NT2/D1 (cell line): ENCODE results near the gene DQX1.

Source experiments
- DNase-seq: peaks from one replicate; pipeline ENCODE4 v3.0.0-alpha.2; 2011; ENCODE audit warnings: low read depth, low spot score
- H3K27me3 ChIP-seq: 2 replicates; pipeline ENCODE4 v1.6.0; 2011; ENCODE audit warnings: mild to moderate bottlenecking; ENCODE audit not compliant: insufficient read length, insufficient read depth
- H3K36me3 ChIP-seq: 2 replicates; pipeline ENCODE4 v1.6.1; 2011; ENCODE audit warnings: mild to moderate bottlenecking, low read length, mixed read lengths; ENCODE audit not compliant: insufficient read depth, insufficient read length
- H3K4me1 ChIP-seq: 2 replicates; pipeline ENCODE4 v1.5.1; 2011; ENCODE audit not compliant: insufficient read depth, insufficient read length
- H3K4me3 ChIP-seq: 2 replicates; pipeline ENCODE4 v1.5.1; 2011; ENCODE audit warnings: low read depth; ENCODE audit not compliant: insufficient read length
- H3K9ac ChIP-seq: 2 replicates; pipeline ENCODE4 v1.6.0; 2011; ENCODE audit warnings: low read depth; ENCODE audit not compliant: insufficient read length
- H3K9me3 ChIP-seq: 2 replicates; pipeline ENCODE4 v1.5.1; 2011; ENCODE audit warnings: mild to moderate bottlenecking, low read length; ENCODE audit not compliant: insufficient read depth
- SUZ12 ChIP-seq: IDR thresholded peaks from 2 replicates; pipeline ENCODE4 v1.6.1; 2011; ENCODE audit not compliant: insufficient read length, insufficient read depth; ENCODE audit errors: extremely low read depth
- YY1 ChIP-seq: IDR thresholded peaks from 2 replicates; pipeline ENCODE4 v1.6.1; 2011; ENCODE audit not compliant: insufficient read length, insufficient read depth
- ZNF274 ChIP-seq: IDR thresholded peaks from 2 replicates; pipeline ENCODE4 v1.6.1; 2011; ENCODE audit warnings: mild to moderate bottlenecking, low read depth, low read length

The DQX1 gene

GRCh38 chr2:74558284-74559230 is 32.5 kb upstream of the DQX1 start:
- no peak for DNase-seq
- peaks cover 20% of the 10 kb centered on the region for H3K27me3 ChIP-seq
- TF ChIP-seq YY1 = no peak
- no peak for TF ChIP-seq ZNF274
- TF ChIP-seq SUZ12 = no peak
- H3K4me3 ChIP-seq = no peak overlapping the region
- H3K9me3 ChIP-seq = no peaks in the 10 kb centered on the region
- H3K9ac ChIP-seq = no peak overlapping the region
- H3K36me3 ChIP-seq = peaks cover 12% of the 10 kb centered on the region
- peaks cover 9% of the 10 kb centered on the region for H3K4me1 ChIP-seq

- DNase-seq = no peak
- Histone ChIP-seq H3K4me3 (no peak overlapping the region), H3K4me1 (peaks cover 13% of the 10 kb centered on the region), H3K9me3 (no peaks in the 10 kb centered on the region), H3K9ac (no peak overlapping the region), H3K36me3 (peaks cover 12% of the 10 kb centered on the region), H3K27me3 (peaks cover 24% of the 10 kb centered on the region)
- TF ChIP-seq SUZ12 (no peak), ZNF274 (no peak), YY1 (no peak)
These were observed 30.9 kb upstream of the DQX1 start for GRCh38 chr2:74556831-74557370.

- H3K4me3 ChIP-seq = no peak overlapping the region
- DNase-seq = no peak
These were observed 30.1 kb upstream of the DQX1 start for GRCh38 chr2:74556159-74556558.

GRCh38 chr2:74555610-74556103 is 29.6 kb upstream of the DQX1 start:
- DNase-seq = no peak
- Histone ChIP-seq H3K36me3 (peaks cover 12% of the 10 kb centered on the region), H3K4me3 (peak overlapping the region; percentile 82), H3K4me1 (peaks cover 12% of the 10 kb centered on the region), H3K9ac (peak overlapping the region; percentile 76), H3K27me3 (peaks cover 31% of the 10 kb centered on the region), H3K9me3 (no peaks in the 10 kb centered on the region)
- TF ChIP-seq SUZ12 = no peak
- TF ChIP-seq ZNF274 = no peak
- no peak for TF ChIP-seq YY1

More at GRCh38 chr2:74556159-74556558, 30.1 kb upstream of the DQX1 start:
- peaks cover 12% of the 10 kb centered on the region for H3K36me3 ChIP-seq
- peaks cover 27% of the 10 kb centered on the region for H3K27me3 ChIP-seq
- H3K4me1 ChIP-seq = peaks cover 13% of the 10 kb centered on the region
- no peaks in the 10 kb centered on the region for H3K9me3 ChIP-seq
- H3K9ac ChIP-seq = no peak overlapping the region
- TF ChIP-seq YY1 = no peak
- TF ChIP-seq SUZ12 = no peak
- TF ChIP-seq ZNF274 = no peak

- Histone ChIP-seq H3K4me3 (peak overlapping the region; percentile 82), H3K36me3 (peaks cover 14% of the 10 kb centered on the region), H3K9me3 (no peaks in the 10 kb centered on the region), H3K4me1 (peaks cover 7% of the 10 kb centered on the region), H3K9ac (peak overlapping the region; percentile 76), H3K27me3 (peaks cover 38% of the 10 kb centered on the region)
- TF ChIP-seq SUZ12 (no peak), YY1 (no peak), ZNF274 (no peak)
- DNase-seq = no peak
These were observed 28.9 kb upstream of the DQX1 start for GRCh38 chr2:74554820-74555531.

GRCh38 chr2:74553892-74554819 is 28.1 kb upstream of the DQX1 start, which contains the start of the genes DOK1 and LOXL3:
DOK1 (plus strand) TSS chr2:74554720; CDS start chr2:74554755, 35 bp downstream.
LOXL3 (minus strand) TSS chr2:74553942; CDS start chr2:74552634, 1,308 bp downstream.
- no peak for TF ChIP-seq ZNF274
- no peak for TF ChIP-seq YY1
- TF ChIP-seq SUZ12 = no peak
- Histone ChIP-seq H3K36me3 (peaks cover 15% of the 10 kb centered on the region), H3K9me3 (no peaks in the 10 kb centered on the region), H3K4me1 (peaks cover 7% of the 10 kb centered on the region), H3K27me3 (peaks cover 46% of the 10 kb centered on the region), H3K9ac (peak within 1 kb of the TSS; percentile 76), H3K4me3 (peak within 1 kb of the TSS; percentile 82)
- peak; percentile 73 for DNase-seq
